Keratinocyte (primary cell): ENCODE measurements around the gene SULT4A1. TPM values are rescaled to one million over a fixed set of nuclear protein-coding genes. Genes with fewer than 3 reads are reported as not detected.

ENCODE experiments used
- DNase-seq: peaks from one replicate; pipeline ENCODE4 v3.0.0-alpha.2; 2011; ENCODE audit warnings: low read depth, missing footprints, low spot score
- FAIRE-seq: peaks from 2 replicates; lab custom pipeline; 2011; peaks lifted over from hg19 to GRCh38; lab: Jason Lieb, UNC
- H2AFZ ChIP-seq: 2 replicates; pipeline ENCODE4 v1.6.0; 2012; ENCODE audit warnings: low read length, control low read depth, inconsistent platforms; ENCODE audit not compliant: control insufficient read depth
- H3K27ac ChIP-seq: 2 replicates; pipeline ENCODE4 v1.5.1; 2011; ENCODE audit warnings: low read length; ENCODE audit not compliant: control insufficient read depth, insufficient read depth
- H3K27me3 ChIP-seq: 3 replicates; pipeline ENCODE4 v1.6.0; 2011; ENCODE audit warnings: low read length; ENCODE audit not compliant: control insufficient read depth, insufficient read depth; ENCODE audit errors: extremely low read depth
- H3K36me3 ChIP-seq, 2 experiments: 2 replicates in 1 of 2; 3 replicates in 1 of 2; pipeline ENCODE4 v1.5.1; 2011; ENCODE audit warnings: low read length in 2 of 2, mild to moderate bottlenecking in 1 of 2; ENCODE audit not compliant: control insufficient read depth in 2 of 2, insufficient read depth in 2 of 2; ENCODE audit errors: extremely low read depth in 1 of 2
- H3K4me1 ChIP-seq: 3 replicates; pipeline ENCODE4 v1.5.1; 2011; ENCODE audit warnings: low read length; ENCODE audit not compliant: control insufficient read depth, insufficient read depth; ENCODE audit errors: extremely low read depth
- H3K4me2 ChIP-seq: 3 replicates; pipeline ENCODE4 v1.6.0; 2011; ENCODE audit warnings: low read depth, low read length; ENCODE audit not compliant: control insufficient read depth, insufficient read depth; ENCODE audit errors: extremely low read depth
- H3K4me3 ChIP-seq, 3 experiments: fragments of 200-600 bp in 1 of 3; sonication (generic) in 1 of 3; 2 replicates in 2 of 3; 3 replicates in 1 of 3; pipeline ENCODE4 v1.5.1; 2011 to 2016; ENCODE audit warnings: low read length in 3 of 3, mild to moderate bottlenecking in 3 of 3, control low read depth in 2 of 3, inconsistent platforms in 1 of 3, low read depth in 1 of 3, mixed read lengths in 1 of 3, mixed run types in 1 of 3, moderate library complexity in 1 of 3; ENCODE audit not compliant: control insufficient read depth in 2 of 3, insufficient read depth in 2 of 3; ENCODE audit errors: extremely low read depth in 1 of 3
- H3K79me2 ChIP-seq: 2 replicates; pipeline ENCODE4 v1.6.0; 2012; ENCODE audit warnings: low read length; ENCODE audit not compliant: control insufficient read depth, insufficient read depth
- H3K9ac ChIP-seq: 3 replicates; pipeline ENCODE4 v1.6.0; 2011; ENCODE audit warnings: low read length; ENCODE audit not compliant: control insufficient read depth, insufficient read depth; ENCODE audit errors: extremely low read depth
- H3K9me1 ChIP-seq: 3 replicates; pipeline ENCODE4 v1.6.0; 2011; ENCODE audit warnings: low read length; ENCODE audit not compliant: control insufficient read depth, insufficient read depth; ENCODE audit errors: extremely low read depth
- H3K9me3 ChIP-seq: 2 replicates; pipeline ENCODE4 v1.5.1; 2012; ENCODE audit warnings: low read depth, low read length; ENCODE audit not compliant: control insufficient read depth
- H4K20me1 ChIP-seq: 3 replicates; pipeline ENCODE4 v1.6.0; 2011; ENCODE audit warnings: low read length; ENCODE audit not compliant: control insufficient read depth, insufficient read depth; ENCODE audit errors: extremely low read depth
- EZH2 ChIP-seq: IDR thresholded peaks from one replicate; pipeline ENCODE4 v1.6.1; 2012; ENCODE audit warnings: inconsistent platforms, mild to moderate bottlenecking, low read length, moderate library complexity
- dilution Hi-C: fragments of 300-500 bp; cut with MboI; formaldehyde crosslinking; loops from one replicate; pipeline ENCODE4 v1.7.0; 2020; ENCODE audit warnings: low sequenced_read_pairs; ENCODE audit not compliant: extremely low pct_ligation_motif_present
- polyA plus RNA-seq, 5 experiments: library from polyadenylated mRNA; depleted of rRNA in 3 of 5; stranded (reverse) in 3 of 5; stranded (forward) in 1 of 5; unstranded in 1 of 5; fragments of >200 nt; gene quantifications; 1 replicate in 1 of 5; 2 replicates in 3 of 5; 3 replicates in 1 of 5; pipeline versions ENCODE4 v1.2.1 to v1.2.3, GENCODE V29; 2011 to 2012; ENCODE audit warnings: missing spikeins in 2 of 5, low read depth in 1 of 5, low replicate concordance in 1 of 5
- TF ChIP-seq, protein P1 (sequence below), 3 experiments: IDR thresholded peaks in 1 of 3; conservative IDR thresholded peaks in 1 of 3; optimal IDR thresholded peaks in 1 of 3; 2 replicates in 2 of 3; 3 replicates in 1 of 3; pipeline versions ENCODE3 to v1.5.1; 2011; ENCODE audit warnings: low read length in 3 of 3, mild to moderate bottlenecking in 3 of 3, moderate library complexity in 2 of 3, control low read depth in 1 of 3, inconsistent platforms in 1 of 3; ENCODE audit not compliant: insufficient read depth in 2 of 3; ENCODE audit errors: extremely low read depth in 1 of 3

SULT4A1 gene
- polyA plus RNA-seq, 1 donor (not counting 4 experiments of a cell fraction or from before 2014, with no cell fraction given): 0.26 TPM

DNA sequence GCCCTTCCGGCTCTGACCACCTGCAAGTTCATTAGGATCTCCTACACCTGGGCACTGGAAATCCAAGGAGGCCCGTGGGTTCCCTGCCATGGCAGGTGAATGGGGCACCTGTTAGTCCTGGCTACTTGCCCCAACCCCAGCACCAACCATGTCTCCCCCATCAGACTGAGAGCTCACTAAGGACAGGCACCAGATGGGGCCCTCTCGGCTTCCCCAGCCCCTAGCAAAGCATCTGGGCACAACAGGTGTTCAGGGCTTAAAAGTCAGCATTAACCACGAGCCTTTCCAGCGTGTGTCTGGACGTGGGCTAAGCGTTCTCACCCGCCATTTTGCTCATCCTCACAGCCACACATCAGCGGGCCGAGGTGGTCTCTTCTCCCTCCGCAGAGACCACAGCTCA, 2.2 kb downstream of the SULT4A1 start:
- no peaks in the 10 kb centered on the region for H3K9me3 ChIP-seq
- H3K79me2 ChIP-seq: no peaks in the 10 kb centered on the region
- H3K4me3 ChIP-seq: no peak overlapping the region
- no peak for FAIRE-seq
- H3K9ac ChIP-seq: no peak overlapping the region
- no peaks in the 10 kb centered on the region for H3K4me1 ChIP-seq
- no peak overlapping the region for H2AFZ ChIP-seq
- dilution Hi-C loops: no loop called here
- no peak overlapping the region for H3K27ac ChIP-seq
- H3K4me2 ChIP-seq: no peak overlapping the region
- TF ChIP-seq EZH2: no peak
- TF ChIP-seq, protein P1, sequence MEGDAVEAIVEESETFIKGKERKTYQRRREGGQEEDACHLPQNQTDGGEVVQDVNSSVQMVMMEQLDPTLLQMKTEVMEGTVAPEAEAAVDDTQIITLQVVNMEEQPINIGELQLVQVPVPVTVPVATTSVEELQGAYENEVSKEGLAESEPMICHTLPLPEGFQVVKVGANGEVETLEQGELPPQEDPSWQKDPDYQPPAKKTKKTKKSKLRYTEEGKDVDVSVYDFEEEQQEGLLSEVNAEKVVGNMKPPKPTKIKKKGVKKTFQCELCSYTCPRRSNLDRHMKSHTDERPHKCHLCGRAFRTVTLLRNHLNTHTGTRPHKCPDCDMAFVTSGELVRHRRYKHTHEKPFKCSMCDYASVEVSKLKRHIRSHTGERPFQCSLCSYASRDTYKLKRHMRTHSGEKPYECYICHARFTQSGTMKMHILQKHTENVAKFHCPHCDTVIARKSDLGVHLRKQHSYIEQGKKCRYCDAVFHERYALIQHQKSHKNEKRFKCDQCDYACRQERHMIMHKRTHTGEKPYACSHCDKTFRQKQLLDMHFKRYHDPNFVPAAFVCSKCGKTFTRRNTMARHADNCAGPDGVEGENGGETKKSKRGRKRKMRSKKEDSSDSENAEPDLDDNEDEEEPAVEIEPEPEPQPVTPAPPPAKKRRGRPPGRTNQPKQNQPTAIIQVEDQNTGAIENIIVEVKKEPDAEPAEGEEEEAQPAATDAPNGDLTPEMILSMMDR (optimal IDR thresholded peaks at IDR 0.05 in 1 of 3, IDR thresholded peaks at IDR 0.05 in 1 of 3, conservative IDR thresholded peaks at IDR 0.05 in 1 of 3; ENCODE audit: extremely low read depth in 1 of 3, insufficient read depth in 2 of 3, low read length in 3 of 3): no peak
- H4K20me1 ChIP-seq: no peaks in the 10 kb centered on the region
- DNase-seq: no peak
- peaks cover 34% of the 10 kb centered on the region for H3K27me3 ChIP-seq
- H3K36me3 ChIP-seq: no peaks in the 10 kb centered on the region
- no peaks in the 10 kb centered on the region for H3K9me1 ChIP-seq

DNA sequence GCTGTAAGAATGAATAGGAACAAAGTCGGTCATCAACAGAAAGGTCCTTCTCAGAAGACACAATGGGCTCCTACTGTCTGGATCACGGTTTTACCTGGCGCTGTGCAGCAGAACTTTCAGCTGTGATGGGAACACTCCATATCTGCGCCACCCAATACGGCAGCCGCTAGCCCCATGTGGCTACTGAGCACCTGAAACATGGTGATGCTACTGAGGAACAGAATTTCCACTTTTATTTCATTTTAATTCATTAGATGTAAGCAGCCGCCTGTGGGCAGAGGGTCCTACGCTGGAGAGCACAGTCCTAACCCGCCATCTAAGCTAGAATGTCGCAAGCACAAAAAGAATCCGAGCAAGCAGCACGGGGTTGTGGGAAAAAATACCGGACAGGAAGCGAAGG, 2.7 kb downstream of the SULT4A1 start:
- no peak overlapping the region for H2AFZ ChIP-seq
- H3K9me3 ChIP-seq: no peaks in the 10 kb centered on the region
- DNase-seq (no peak), FAIRE-seq (no peak)
- no peak overlapping the region for H3K27ac ChIP-seq
- no peak overlapping the region for H3K9ac ChIP-seq
- TF ChIP-seq EZH2: no peak
- TF ChIP-seq, protein P1 (optimal IDR thresholded peaks at IDR 0.05 in 1 of 3, IDR thresholded peaks at IDR 0.05 in 1 of 3, conservative IDR thresholded peaks at IDR 0.05 in 1 of 3; ENCODE audit: extremely low read depth in 1 of 3, insufficient read depth in 2 of 3, low read length in 3 of 3): no peak
- H3K27me3 ChIP-seq: peaks cover 38% of the 10 kb centered on the region
- H3K4me2 ChIP-seq: no peak overlapping the region
- dilution Hi-C loops: no loop called here
- H4K20me1 ChIP-seq: no peaks in the 10 kb centered on the region
- no peak overlapping the region for H3K4me3 ChIP-seq
- no peaks in the 10 kb centered on the region for H3K9me1 ChIP-seq
- H3K36me3 ChIP-seq: no peaks in the 10 kb centered on the region
- no peaks in the 10 kb centered on the region for H3K4me1 ChIP-seq
- no peaks in the 10 kb centered on the region for H3K79me2 ChIP-seq
